HepG2 (cell line): ENCODE measurements around the gene AP3D1. TPM values are rescaled to one million over a fixed set of nuclear protein-coding genes. Genes with fewer than 3 reads are reported as not detected.
"Not testable (repeated sequence)": the region's sequence is repeated elsewhere in the genome, so short reads cannot be mapped to it uniquely, and the experiment has no call there.

ENCODE experiments used
- EEA1 ChIP-seq: sonication (generic); formaldehyde crosslinking; IDR thresholded peaks from 2 replicates; pipeline ENCODE4 v1.5.1; 2020; ENCODE audit warnings: mild to moderate bottlenecking, missing genetic modification reagents, borderline replicate concordance
- FOXO4 ChIP-seq: sonication (generic); formaldehyde crosslinking; conservative IDR thresholded peaks from 2 replicates; pipeline ENCODE4 v1.8.1; 2023; ENCODE audit warnings: missing genetic modification reagents
- FUBP1 ChIP-seq: sonication (generic); formaldehyde crosslinking; IDR thresholded peaks from 2 replicates; pipeline ENCODE4 v1.5.1; 2020; ENCODE audit warnings: missing genetic modification reagents, mild to moderate bottlenecking, borderline replicate concordance
- HNF4G ChIP-seq, 2 experiments: sonication (generic) in 1 of 2; formaldehyde crosslinking in 1 of 2; IDR thresholded peaks; 2 replicates each; pipeline versions ENCODE4 v1.4.0 to v1.6.1; 2011 to 2020; ENCODE audit warnings: borderline replicate concordance in 2 of 2, low read depth in 2 of 2, mild to moderate bottlenecking in 2 of 2, low read length in 1 of 2, missing genetic modification reagents in 1 of 2, moderate library complexity in 1 of 2
- MAX ChIP-seq: IDR thresholded peaks from 2 replicates; pipeline ENCODE4 v1.6.1; 2012; ENCODE audit warnings: inconsistent platforms
- NR2F2 ChIP-seq: IDR thresholded peaks from 2 replicates; pipeline ENCODE4 v1.6.1; 2012; ENCODE audit warnings: low read depth, inconsistent platforms, borderline replicate concordance
- PAXIP1 ChIP-seq: sonication (generic); formaldehyde crosslinking; conservative IDR thresholded peaks from 2 replicates; pipeline ENCODE4 v1.4.0; 2020; ENCODE audit warnings: mild to moderate bottlenecking, missing genetic modification reagents, moderate library complexity
- TCF12 ChIP-seq, 2 experiments: fragments of 450-650 bp in 1 of 2; sonication (generic) in 1 of 2; formaldehyde crosslinking in 1 of 2; IDR thresholded peaks; 2 replicates each; pipeline versions ENCODE4 v1.6.1 to v1.8.0; 2017 to 2022; ENCODE audit warnings: antibody characterized with exemption in 1 of 2, mild to moderate bottlenecking in 1 of 2, missing genetic modification reagents in 1 of 2, moderate library complexity in 1 of 2
- ZBTB33 ChIP-seq: sonication (generic); formaldehyde crosslinking; IDR thresholded peaks from 2 replicates; pipeline ENCODE4 v1.4.0; 2020; ENCODE audit warnings: missing genetic modification reagents
- ZKSCAN8 ChIP-seq: IDR thresholded peaks from 2 replicates; pipeline ENCODE4 v1.6.1; 2016; ENCODE audit warnings: borderline replicate concordance, missing genetic modification reagents, missing compliant biosample characterization
- ZMYM4 ChIP-seq: sonication (generic); formaldehyde crosslinking; IDR thresholded peaks from 2 replicates; pipeline ENCODE4 v1.8.1; 2023; ENCODE audit warnings: mild to moderate bottlenecking, missing genetic modification reagents
- ZNF292 ChIP-seq: sonication (generic); formaldehyde crosslinking; IDR thresholded peaks from 2 replicates; pipeline ENCODE4 v1.8.1; 2022; ENCODE audit warnings: mild to moderate bottlenecking, low read depth, missing genetic modification reagents, borderline replicate concordance
- ZNF7 ChIP-seq: IDR thresholded peaks from 2 replicates; pipeline ENCODE4 v1.6.1; 2016; ENCODE audit warnings: missing biosample characterization, missing genetic modification reagents
- ZNF704 ChIP-seq: sonication (generic); formaldehyde crosslinking; IDR thresholded peaks from 2 replicates; pipeline ENCODE4 v1.8.1; 2023; ENCODE audit warnings: mild to moderate bottlenecking, inconsistent platforms, moderate library complexity, missing genetic modification reagents, borderline replicate concordance
- polyA plus RNA-seq, 8 experiments: library from polyadenylated mRNA; depleted of rRNA in 3 of 8; stranded (reverse) in 7 of 8; unstranded in 1 of 8; fragments of >200 nt; fragmentation: Illumina TruSeq in 4 of 8; extraction: Trizol in 4 of 8; gene quantifications; 2 replicates each; pipeline versions ENCODE4 v1.2.1 to v1.2.3, GENCODE V29; 2011 to 2016; ENCODE audit warnings: low read depth in 4 of 8, missing spikeins in 1 of 8, mixed read lengths in 1 of 8; ENCODE audit not compliant: insufficient read depth in 1 of 8
- total RNA-seq, 5 experiments: library from RNA; depleted of rRNA; stranded (reverse); fragments of >200 nt; fragmentation: Illumina TruSeq; extraction: Trizol; gene quantifications; 2 replicates each; pipeline ENCODE4 v1.2.3, GENCODE V29; 2016; ENCODE audit warnings: low read depth in 1 of 5

The AP3D1 gene
- total and polyA plus RNA-seq, 2 of the 13 experiments (the other 11 are each of a cell fraction or from before 2014, with no cell fraction given), result 68.0 to 82.6 TPM

GRCh38 chr19:2086695-2087620, 64.4 kb downstream of the AP3D1 start (continued):
- TF ChIP-seq PAXIP1 (CRISPR knock-in tag), result peak; percentile 91
- TF ChIP-seq NR2F2, result peak; percentile 63; the same call in 1 of the 2 replicates
- not testable (repeated sequence) for TF ChIP-seq TCF12 (IDR thresholded peaks at IDR 0.05); HNF4G (CRISPR knock-in tag; IDR thresholded peaks at IDR 0.05; ENCODE audit: borderline replicate concordance, low read depth)
- TF ChIP-seq TCF12 (CRISPR knock-in tag; IDR thresholded peaks at IDR 0.05), result peak; percentile 70; the same call in 1 of the 2 replicates
- TF ChIP-seq ZNF7 (CRISPR knock-in tag), result peak; percentile 34; the same call in 1 of the 2 replicates
- 0 out of 2 replicates have a peak, but pooled peaks have one; percentile 8 for TF ChIP-seq FOXO4 (CRISPR knock-in tag)
- TF ChIP-seq ZBTB33, result peak; percentile 64; the same call in 1 of the 2 replicates
- peak; percentile 62; the same call in 1 of the 2 replicates for TF ChIP-seq EEA1 (CRISPR knock-in tag)
- peak; percentile 55; the same call in 1 of the 2 replicates for TF ChIP-seq ZMYM4 (CRISPR knock-in tag)
- TF ChIP-seq FUBP1, result peak; percentile 80; the same call in 1 of the 2 replicates
- TF ChIP-seq ZKSCAN8 (CRISPR knock-in tag), result peak; percentile 85; the same call in 1 of the 2 replicates
- TF ChIP-seq ZNF704 (CRISPR knock-in tag), result 0 out of 2 replicates have a peak, but pooled peaks have one; percentile 19
- TF ChIP-seq ZNF292 (CRISPR knock-in tag), result peak; percentile 65; the same call in 1 of the 2 replicates
- TF ChIP-seq MAX, result peak; percentile 83
- peak; percentile 22; the same call in 1 of the 2 replicates for TF ChIP-seq HNF4G (IDR thresholded peaks at IDR 0.05; ENCODE audit: borderline replicate concordance, low read depth, low read length)
